Central memory CD4-positive, alpha-beta T cell (primary cell): ENCODE results near the gene ADCY1.

Experiments
- DNase-seq: peaks from one replicate; pipeline ENCODE4 v3.0.0; 2022

ADCY1 gene

DNA sequence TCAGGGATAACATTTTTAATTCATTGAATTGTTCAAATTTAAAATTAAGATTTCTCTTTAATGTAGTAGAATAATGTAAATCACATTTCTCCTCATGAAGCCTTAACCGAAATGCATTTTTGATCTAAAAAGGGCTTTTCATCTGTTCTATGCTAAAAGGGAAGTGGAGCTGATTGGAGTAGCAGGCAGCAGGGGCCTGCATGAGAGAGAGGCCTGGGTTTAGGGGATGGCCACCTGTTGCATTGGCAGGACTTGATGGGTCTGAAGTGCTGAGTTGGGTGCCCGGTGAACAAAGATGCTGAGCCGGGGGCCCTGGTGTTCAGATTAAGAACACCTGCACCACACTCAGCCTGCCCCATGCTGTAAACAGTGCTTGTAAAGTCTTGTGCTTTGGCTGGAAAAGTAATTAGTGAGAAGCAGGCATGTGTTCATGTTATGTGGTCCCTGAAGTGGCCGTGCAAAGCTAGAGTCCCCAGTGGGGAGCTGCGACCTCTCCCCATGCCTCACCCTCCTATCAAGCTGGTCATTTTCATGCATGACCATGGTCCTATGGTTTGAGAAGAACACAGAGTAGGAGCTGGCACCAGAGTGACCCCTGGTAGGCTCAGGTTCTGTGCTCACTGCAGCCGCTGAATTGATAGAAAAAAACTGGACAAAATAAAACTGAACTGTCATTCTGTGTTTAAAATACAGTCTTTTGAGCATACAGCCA is 124.3 kb downstream of the ADCY1 start:
- no peak for DNase-seq

DNA sequence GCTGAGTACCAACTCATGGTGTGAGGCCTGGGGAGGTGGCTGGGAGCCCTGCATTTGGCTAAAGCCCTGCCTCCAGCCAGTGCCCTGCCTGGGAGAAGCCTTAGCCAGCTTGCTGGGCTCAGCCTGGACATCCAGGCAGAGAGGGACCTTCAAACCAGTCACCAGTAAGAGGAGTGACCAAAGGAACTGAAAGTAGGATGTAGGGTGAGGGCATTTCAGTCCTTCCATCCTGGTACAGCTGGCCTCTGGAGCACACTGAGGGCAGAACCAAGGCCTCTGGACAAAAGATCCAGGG is 124.8 kb downstream of the ADCY1 start:
- no peak for DNase-seq

- DNase-seq: no peak
Observed at GRCh38 chr7:45699726-45700390, 125.7 kb downstream of the ADCY1 start.

DNA sequence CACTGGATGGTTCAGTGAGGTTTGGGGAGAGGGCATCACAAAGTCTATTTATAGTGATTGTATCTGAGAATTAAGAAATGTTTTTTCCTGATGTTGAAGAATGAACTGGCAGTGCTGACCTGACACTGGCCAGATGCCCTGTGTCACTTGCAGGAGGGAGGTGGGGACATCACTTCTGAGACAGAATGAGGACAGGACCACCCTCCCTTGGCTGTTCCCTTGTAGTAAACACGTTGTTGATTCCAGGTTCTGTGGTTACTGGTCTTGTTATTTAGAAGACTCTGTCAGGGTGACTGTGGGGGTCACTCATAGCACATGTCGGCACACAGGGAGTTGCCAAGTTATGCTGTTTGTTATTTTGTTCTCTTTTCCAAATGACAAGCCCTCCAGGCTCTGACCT is 126.4 kb downstream of the ADCY1 start:
- no peak for DNase-seq

- no peak for DNase-seq
Observed at GRCh38 chr7:45701701-45702510, 127.7 kb downstream of the ADCY1 start.

DNA sequence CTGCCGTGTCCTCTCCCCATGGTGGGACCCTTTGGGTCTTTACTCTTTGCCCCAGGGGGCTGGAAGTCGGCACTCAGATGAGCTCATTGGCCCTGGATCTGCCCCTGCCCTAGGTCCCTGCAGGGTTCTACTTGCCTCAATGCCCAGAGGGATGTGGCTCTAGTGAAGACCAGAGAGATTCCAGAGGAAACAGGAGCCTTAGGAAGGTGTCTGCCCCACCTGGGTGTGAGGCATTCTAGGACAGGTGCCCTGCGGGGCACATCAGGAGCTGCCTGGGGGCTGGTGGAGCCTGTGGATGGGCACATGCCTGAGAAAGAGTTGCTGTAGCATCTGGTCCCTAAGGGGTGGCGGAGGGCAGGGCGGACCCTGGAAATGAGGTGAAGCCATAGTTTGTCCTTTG is 128.6 kb downstream of the ADCY1 start:
- DNase-seq: no peak

- no peak for DNase-seq
Observed at GRCh38 chr7:45703373-45703821, 129.2 kb downstream of the ADCY1 start.

- no peak for DNase-seq
Observed at GRCh38 chr7:45703911-45704682, 129.9 kb downstream of the ADCY1 start.

GRCh38 chr7:45704683-45705016 is 130.5 kb downstream of the ADCY1 start:
- DNase-seq: no peak

- DNase-seq: no peak
Observed at GRCh38 chr7:45708046-45708950, 134.1 kb downstream of the ADCY1 start.

DNA sequence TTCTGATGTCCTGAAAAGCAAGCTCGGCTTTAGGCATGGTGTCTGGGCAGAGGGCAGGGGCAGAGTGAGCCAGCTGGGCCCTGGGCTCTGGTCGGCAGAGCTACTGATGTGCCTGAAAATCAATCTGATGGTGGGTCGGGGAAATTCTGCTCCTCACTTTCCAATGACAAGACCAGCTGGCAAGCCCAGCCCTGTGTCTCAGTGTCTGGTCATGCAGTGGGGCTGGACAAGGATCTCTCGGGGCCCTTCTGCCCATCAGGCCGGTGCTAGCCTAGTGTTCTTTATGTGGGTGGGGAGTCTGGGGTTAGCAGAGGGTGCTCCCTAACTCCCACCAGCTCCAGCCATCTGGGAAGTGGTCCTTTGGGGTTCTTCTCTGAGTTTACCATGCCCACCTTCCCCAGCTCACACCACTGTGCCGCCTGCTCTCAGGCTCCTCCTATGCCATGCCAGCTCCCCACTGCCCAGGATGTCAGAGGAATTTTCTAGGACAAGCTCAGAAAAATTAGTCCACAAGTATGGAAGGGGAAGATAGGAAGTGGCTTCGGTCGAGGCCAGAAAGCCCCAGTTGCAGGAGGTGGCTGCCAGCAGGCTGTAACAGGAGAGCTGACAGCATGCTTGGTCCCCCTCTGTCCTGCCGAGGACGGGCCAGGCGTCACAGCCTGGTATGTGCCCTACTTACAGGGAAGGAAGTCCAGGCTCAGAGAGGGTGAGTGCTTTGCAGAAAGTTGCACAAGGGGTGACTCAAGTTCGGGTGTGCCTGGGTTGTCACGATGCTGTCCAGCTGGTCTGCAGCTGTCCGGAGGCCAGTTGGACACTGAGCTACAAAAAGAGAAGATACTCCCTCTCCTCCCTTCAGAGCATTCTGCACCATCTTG is 135.2 kb downstream of the ADCY1 start:
- DNase-seq: no peak

- no peak for DNase-seq
Observed at GRCh38 chr7:45710271-45711160, 136.3 kb downstream of the ADCY1 start.

DNA sequence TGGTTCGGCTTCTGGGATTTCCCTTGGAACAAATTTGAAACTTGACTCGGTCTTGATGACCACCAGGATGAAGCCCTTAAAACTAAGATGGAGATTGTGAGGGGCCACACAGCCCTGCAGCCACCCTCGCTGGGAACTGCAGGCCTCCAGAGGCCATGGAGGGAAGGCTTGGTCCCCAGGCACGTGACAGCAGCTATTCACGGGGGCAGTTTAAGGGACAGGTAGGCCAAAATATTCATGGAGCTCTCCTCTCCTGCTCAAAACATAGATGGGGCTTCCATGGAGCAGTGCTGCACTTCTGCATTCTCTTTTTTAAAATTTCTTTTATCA is 137.0 kb downstream of the ADCY1 start:
- no peak for DNase-seq

DNA sequence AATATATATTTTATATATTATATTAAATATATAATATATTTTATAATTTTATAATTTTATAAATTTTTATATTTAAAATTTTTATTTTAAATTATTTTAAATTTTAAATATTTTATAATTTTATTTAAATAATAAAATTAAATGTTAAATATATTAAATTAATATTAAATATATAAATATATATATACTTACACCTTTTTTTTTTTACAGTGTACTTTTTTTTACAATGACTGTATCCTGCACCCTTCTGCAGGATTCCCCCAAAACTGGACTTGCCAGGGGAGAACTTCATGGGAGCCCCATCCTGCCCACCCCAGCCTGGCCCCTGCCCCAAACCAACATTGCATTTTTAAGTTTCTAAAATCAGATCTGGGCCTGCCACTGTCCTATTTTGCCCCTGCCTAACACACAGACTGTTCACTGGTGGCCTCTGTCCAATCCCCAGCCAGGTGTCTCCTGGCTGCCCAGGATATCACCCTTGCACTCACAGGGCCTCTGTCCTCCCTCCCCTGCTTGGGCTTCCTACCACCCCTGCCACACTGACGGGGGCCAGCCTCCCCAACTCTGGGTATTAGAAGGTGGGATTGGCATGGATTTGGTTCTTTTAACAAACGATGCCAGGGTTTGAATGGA is 138.0 kb downstream of the ADCY1 start:
- DNase-seq: no peak

DNA sequence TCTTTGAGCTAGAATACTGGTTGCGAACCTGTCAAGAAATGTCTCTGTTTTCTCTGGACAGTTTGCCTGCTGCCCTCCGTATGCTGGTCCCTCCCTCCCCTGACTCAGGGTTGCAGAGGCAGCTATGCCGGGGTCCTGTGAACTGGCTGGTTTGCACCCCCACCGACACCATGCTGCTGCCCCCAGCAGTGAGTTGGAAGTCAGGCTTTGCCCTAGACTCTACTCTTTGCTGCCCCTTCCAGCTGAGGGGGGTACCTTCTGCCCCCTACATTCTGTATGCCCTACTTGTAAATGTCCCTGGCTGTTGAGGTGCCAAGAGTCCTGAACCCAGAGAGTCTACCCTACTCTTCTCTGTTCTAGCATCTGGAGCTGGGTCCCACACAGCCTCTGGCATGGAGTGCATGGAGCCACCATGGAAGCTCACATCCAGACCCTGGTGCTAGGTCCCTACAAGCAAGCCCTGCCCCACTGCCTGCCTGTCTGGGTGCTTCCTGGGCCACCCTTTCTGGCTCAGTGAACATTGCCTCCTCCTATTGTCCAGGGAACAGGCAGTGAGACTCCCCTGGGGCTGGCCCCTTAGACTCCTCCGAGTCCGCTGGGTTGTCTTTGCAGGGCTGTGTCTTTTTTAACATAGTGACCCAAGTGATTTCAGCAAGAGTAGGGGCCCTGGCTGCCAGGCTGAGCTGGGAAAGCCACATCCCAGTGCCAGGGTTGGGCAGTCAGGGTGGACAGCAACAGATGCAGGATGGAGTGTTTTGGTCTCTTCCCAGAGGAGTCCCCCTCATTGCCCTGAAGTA is 138.9 kb downstream of the ADCY1 start:
- DNase-seq: no peak

DNA sequence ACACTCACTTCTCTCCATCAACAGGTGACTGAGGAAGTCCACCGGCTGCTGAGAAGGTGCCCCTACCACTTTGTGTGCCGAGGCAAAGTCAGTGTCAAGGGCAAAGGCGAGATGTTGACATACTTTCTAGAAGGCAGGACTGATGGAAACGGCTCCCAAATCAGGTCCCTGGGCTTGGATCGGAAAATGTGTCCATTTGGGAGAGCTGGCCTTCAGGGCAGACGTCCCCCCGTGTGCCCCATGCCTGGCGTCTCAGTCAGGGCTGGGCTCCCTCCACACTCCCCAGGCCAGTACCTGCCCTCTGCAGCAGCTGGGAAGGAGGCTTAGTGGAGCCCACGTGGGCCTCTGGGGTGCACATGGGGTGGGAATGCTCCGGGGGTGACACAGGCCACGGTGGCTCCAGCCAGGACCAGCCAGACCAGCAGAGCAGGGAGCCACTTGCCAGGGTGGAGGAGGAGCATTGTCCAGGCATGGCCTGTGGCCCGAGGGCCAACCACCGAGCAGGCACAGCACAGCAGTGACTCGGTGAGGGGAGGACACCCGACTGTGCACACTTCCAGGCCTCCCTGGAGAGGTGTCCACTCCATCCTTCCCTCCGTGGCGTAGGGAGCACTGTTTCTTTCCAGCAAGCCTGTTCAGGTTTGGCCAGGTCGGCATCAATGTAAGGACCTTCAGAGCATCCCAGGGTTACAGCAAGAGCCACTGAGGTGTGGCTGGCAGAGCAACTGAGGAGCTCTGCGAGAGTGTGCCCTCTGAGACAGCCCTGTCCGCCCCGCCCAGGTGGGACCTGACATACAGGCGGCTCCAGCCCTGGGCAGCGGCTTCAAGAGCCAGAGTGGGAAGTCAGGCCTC is 139.7 kb downstream of the ADCY1 start:
- no peak for DNase-seq

GRCh38 chr7:45714521-45714820 is 140.3 kb downstream of the ADCY1 start:
- DNase-seq: no peak
